Ishikawa (cell line): Measurements from ENCODE around the gene ATP2B2.

Experiments
- CEBPB ChIP-seq: IDR thresholded peaks from 2 replicates; pipeline ENCODE4 v1.6.1; 2012
- EP300 ChIP-seq: IDR thresholded peaks from 2 replicates; pipeline ENCODE4 v1.6.1; 2012; ENCODE audit warnings: borderline replicate concordance
- FOXM1 ChIP-seq: IDR thresholded peaks from 2 replicates; pipeline ENCODE4 v1.6.1; 2012; ENCODE audit warnings: low read depth, borderline replicate concordance
- NFIC ChIP-seq: IDR thresholded peaks from 2 replicates; pipeline ENCODE4 v1.6.1; 2012
- RAD21 ChIP-seq: IDR thresholded peaks from 2 replicates; pipeline ENCODE4 v1.6.1; 2012; ENCODE audit warnings: low read depth
- REST ChIP-seq: IDR thresholded peaks from 2 replicates; pipeline ENCODE4 v1.6.1; 2012; ENCODE audit warnings: low read depth, mild to moderate bottlenecking
- TAF1 ChIP-seq: IDR thresholded peaks from 2 replicates; pipeline ENCODE4 v1.6.1; 2012; ENCODE audit warnings: low read depth, mild to moderate bottlenecking
- ZBTB7A ChIP-seq: IDR thresholded peaks from 2 replicates; pipeline ENCODE4 v1.6.1; 2012; ENCODE audit warnings: low read depth

DNA sequence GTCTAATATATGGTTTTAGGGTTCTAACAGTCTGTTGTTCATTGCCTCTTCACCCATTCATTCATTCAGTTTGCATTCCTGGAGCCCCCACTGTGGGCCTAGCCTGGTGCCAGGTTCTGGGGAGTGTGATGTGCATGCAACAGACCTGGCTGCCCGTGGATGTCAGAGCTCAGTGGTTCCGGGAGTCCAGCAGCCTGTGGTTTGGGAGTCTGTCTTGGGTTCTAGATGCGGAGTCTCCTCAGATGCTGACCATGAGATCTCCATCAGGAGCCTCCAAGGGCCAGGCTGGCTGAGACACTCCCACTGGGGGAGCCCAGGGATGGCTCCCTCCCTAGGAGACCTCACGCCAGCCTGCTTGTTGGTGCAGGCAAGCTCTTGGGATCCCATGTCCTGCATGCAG is 92.3 kb downstream of the ATP2B2 start:
- TF ChIP-seq EP300 (no peak), NFIC (no peak), CEBPB (no peak), REST (no peak), TAF1 (no peak), RAD21 (no peak), FOXM1 (no peak), ZBTB7A (no peak)
